HEK293T (cell line): ENCODE measurements around the gene ESPN.

Experiments
- FOXA1 ChIP-seq: fragments of 450-650 bp; IDR thresholded peaks from 2 replicates; pipeline ENCODE4 v1.6.1; 2016; ENCODE audit warnings: mild to moderate bottlenecking
- L3MBTL2 ChIP-seq: fragments of 450-650 bp; conservative IDR thresholded peaks from 2 replicates; pipeline ENCODE4 v1.6.1; 2016; ENCODE audit warnings: mild to moderate bottlenecking
- SP1 ChIP-seq: fragments of 450-650 bp; IDR thresholded peaks from 2 replicates; pipeline ENCODE4 v1.6.1; 2017
- SUZ12 ChIP-seq: fragments of 450-650 bp; IDR thresholded peaks from 2 replicates; pipeline ENCODE4 v1.6.1; 2016; ENCODE audit warnings: mild to moderate bottlenecking

- TF ChIP-seq SP1 (no peak), SUZ12 (no peak), L3MBTL2 (no peak), FOXA1 (no peak)
These were observed 85.3 kb downstream of the ESPN start for GRCh38 chr1:6509919-6510291.
